Activated T-helper 1 cell treated with anti-CD3 and anti-CD28 coated beads, Interleukin-12 subunit alpha, Interleukin-12 subunit beta, Interleukin-2, Interleukin-4 antibody, amounts not matched to agents 30 ng/mL and 10 ng/mL and 1 ng/mL, durations not matched to agents 14 hours and 24 hours and 36 hours (primary cell): ENCODE measurements around the gene ZNF613. TPM values are rescaled to one million over a fixed set of nuclear protein-coding genes. Genes with fewer than 3 reads are reported as not detected.
"Not testable (repeated sequence)": the region's sequence is repeated elsewhere in the genome, so short reads cannot be mapped to it uniquely, and the experiment has no call there.

Experiments used
- DNase-seq: peaks from one replicate; pipeline ENCODE4 v3.0.0; 2021; ENCODE audit warnings: low spot score
- H3K27ac Mint-ChIP-seq: one replicate; pipeline ENCODE4 v1.8.0; 2021; ENCODE audit warnings: mild to moderate bottlenecking, mixed read lengths
- H3K27me3 Mint-ChIP-seq: one replicate; pipeline ENCODE4 v1.8.0; 2022; ENCODE audit warnings: mild to moderate bottlenecking, moderate library complexity, mixed read lengths; ENCODE audit not compliant: insufficient read depth
- H3K36me3 Mint-ChIP-seq: one replicate; pipeline ENCODE4 v1.8.0; 2021; ENCODE audit warnings: low read depth, mixed read lengths
- H3K4me1 Mint-ChIP-seq: one replicate; pipeline ENCODE4 v1.8.0; 2021; ENCODE audit warnings: low read depth, mixed read lengths
- H3K4me3 Mint-ChIP-seq: one replicate; pipeline ENCODE4 v1.8.0; 2021; ENCODE audit warnings: mild to moderate bottlenecking, moderate library complexity, mixed read lengths
- H3K9me3 Mint-ChIP-seq: one replicate; pipeline ENCODE4 v1.8.0; 2021; ENCODE audit warnings: mixed read lengths
- intact Hi-C: fragments of 100-400 bp; cut with micrococcal nuclease; formaldehyde crosslinking; loops from one replicate; pipeline ENCODE4 v1.15.1; 2024
- total RNA-seq: library from RNA; stranded (reverse); gene quantifications from 2 replicates; pipeline ENCODE4 v1.2.3, GENCODE V29; 2022

Gene ZNF613
- total RNA-seq, 1 donor from 2014 or later, result 3.1 TPM

- intact Hi-C loops, DNase-seq, H3K27me3 Mint-ChIP-seq, H3K27ac Mint-ChIP-seq, H3K4me3 Mint-ChIP-seq: not testable (repeated sequence)
- Mint-ChIP-seq H3K9me3 (peaks cover 54% of the 10 kb centered on the region), H3K36me3 (peaks cover 27% of the 10 kb centered on the region), H3K4me1 (peaks cover 21% of the 10 kb centered on the region)
Measured at GRCh38 chr19:51906108-51906507, 21.2 kb upstream of the ZNF613 start.

- H3K27ac Mint-ChIP-seq, intact Hi-C loops, H3K27me3 Mint-ChIP-seq, H3K4me3 Mint-ChIP-seq, DNase-seq: not testable (repeated sequence)
- H3K36me3 Mint-ChIP-seq, result peaks cover 18% of the 10 kb centered on the region
- peaks cover 17% of the 10 kb centered on the region for H3K4me1 Mint-ChIP-seq
- peaks cover 50% of the 10 kb centered on the region for H3K9me3 Mint-ChIP-seq
Measured at GRCh38 chr19:51907981-51908380, 19.3 kb upstream of the ZNF613 start.

GRCh38 chr19:51915324-51915867 is 11.9 kb upstream of the ZNF613 start:
- Mint-ChIP-seq H3K27ac (no peak overlapping the region), H3K9me3 (peaks cover 63% of the 10 kb centered on the region), H3K4me3 (no peak overlapping the region), H3K36me3 (no peaks in the 10 kb centered on the region), H3K27me3 (no peaks in the 10 kb centered on the region), H3K4me1 (no peaks in the 10 kb centered on the region)
- DNase-seq, result no peak
- intact Hi-C loops, result no loop called here

- Mint-ChIP-seq H3K4me3 (no peak overlapping the region), H3K9me3 (peaks cover 67% of the 10 kb centered on the region), H3K36me3 (no peaks in the 10 kb centered on the region), H3K27me3 (no peaks in the 10 kb centered on the region), H3K27ac (no peak overlapping the region), H3K4me1 (no peaks in the 10 kb centered on the region)
- DNase-seq, result no peak
- intact Hi-C loops, result no loop called here
Measured at GRCh38 chr19:51916167-51916566, 11.1 kb upstream of the ZNF613 start.

- intact Hi-C loops, result loop anchor here (10.0 kb wide), 1 partner anchor 315 kb away; no protein-coding TSS in a partner anchor
- H3K27ac Mint-ChIP-seq, result no peak overlapping the region
- no peaks in the 10 kb centered on the region for H3K36me3 Mint-ChIP-seq
Measured at GRCh38 chr19:51919606-51920005, 7.7 kb upstream of the ZNF613 start.

GRCh38 chr19:51921949-51922348 is 5.3 kb upstream of the ZNF613 start:
- H3K9me3 Mint-ChIP-seq, result peaks cover 83% of the 10 kb centered on the region
- H3K36me3 Mint-ChIP-seq, result peaks cover 9% of the 10 kb centered on the region
- intact Hi-C loops, result loop anchor here (10.0 kb wide), 1 partner anchor 313 kb away; no protein-coding TSS in a partner anchor
- no peaks in the 10 kb centered on the region for H3K27me3 Mint-ChIP-seq
- no peak overlapping the region for H3K4me3 Mint-ChIP-seq
- DNase-seq, result no peak
- H3K27ac Mint-ChIP-seq, result no peak overlapping the region
- H3K4me1 Mint-ChIP-seq, result peaks cover 7% of the 10 kb centered on the region

More at GRCh38 chr19:51919606-51920005, 7.7 kb upstream of the ZNF613 start:
- H3K9me3 Mint-ChIP-seq, result peaks cover 80% of the 10 kb centered on the region
- no peaks in the 10 kb centered on the region for H3K4me1 Mint-ChIP-seq
- no peaks in the 10 kb centered on the region for H3K27me3 Mint-ChIP-seq
- DNase-seq, result no peak
- no peak overlapping the region for H3K4me3 Mint-ChIP-seq

GRCh38 chr19:51926426-51926783 is 867 bp upstream of the ZNF613 start:
- intact Hi-C loops, result loop anchor here (2.0 to 10.0 kb wide), 2 partner anchors 122 to 308 kb away; partner anchors contain the start of gene ZNF432
- peak overlapping the region; percentile 99 for H3K4me3 Mint-ChIP-seq
- peaks cover 42% of the 10 kb centered on the region for H3K36me3 Mint-ChIP-seq
- no peaks in the 10 kb centered on the region for H3K27me3 Mint-ChIP-seq
- DNase-seq, result no peak
- H3K9me3 Mint-ChIP-seq, result peaks cover 77% of the 10 kb centered on the region
- H3K27ac Mint-ChIP-seq, result peak overlapping the region; percentile 94
- H3K4me1 Mint-ChIP-seq, result peaks cover 23% of the 10 kb centered on the region

- intact Hi-C loops, result loop anchor here (1.0 to 10.0 kb wide), 9 partner anchors 24 to 762 kb away; partner anchors contain the start of genes PPP2R1A, ZNF350, ZNF432 and ZNF614
- H3K4me1 Mint-ChIP-seq, result peaks cover 23% of the 10 kb centered on the region
- DNase-seq, result no peak
- H3K4me3 Mint-ChIP-seq, result peak overlapping the region; percentile 99
- peaks cover 48% of the 10 kb centered on the region for H3K36me3 Mint-ChIP-seq
- H3K9me3 Mint-ChIP-seq, result peaks cover 71% of the 10 kb centered on the region
- no peaks in the 10 kb centered on the region for H3K27me3 Mint-ChIP-seq
- peak overlapping the region; percentile 94 for H3K27ac Mint-ChIP-seq
Measured at GRCh38 chr19:51927859-51928258, 587 bp downstream of the ZNF613 start.

- Mint-ChIP-seq H3K9me3 (peaks cover 51% of the 10 kb centered on the region), H3K36me3 (peaks cover 72% of the 10 kb centered on the region), H3K4me1 (peaks cover 16% of the 10 kb centered on the region), H3K4me3 (no peak overlapping the region), H3K27me3 (no peaks in the 10 kb centered on the region), H3K27ac (no peak overlapping the region)
- no peak for DNase-seq
- intact Hi-C loops, result no loop called here
Measured at GRCh38 chr19:51931921-51932320, 4.6 kb downstream of the ZNF613 start.

- Mint-ChIP-seq H3K9me3 (peaks cover 74% of the 10 kb centered on the region), H3K4me3 (no peak overlapping the region), H3K27me3 (no peaks in the 10 kb centered on the region), H3K4me1 (no peaks in the 10 kb centered on the region), H3K27ac (no peak overlapping the region), H3K36me3 (peaks cover 89% of the 10 kb centered on the region)
- DNase-seq, result no peak
- intact Hi-C loops, result no loop called here
Measured at GRCh38 chr19:51938936-51939335, 11.7 kb downstream of the ZNF613 start.

- H3K9me3 Mint-ChIP-seq, result peaks cover 94% of the 10 kb centered on the region
- H3K4me3 Mint-ChIP-seq, result no peak overlapping the region
- peaks cover 53% of the 10 kb centered on the region for H3K36me3 Mint-ChIP-seq
- H3K27ac Mint-ChIP-seq, result no peak overlapping the region
- DNase-seq, result no peak
- intact Hi-C loops, result no loop called here
- no peaks in the 10 kb centered on the region for H3K4me1 Mint-ChIP-seq
- H3K27me3 Mint-ChIP-seq, result no peaks in the 10 kb centered on the region
Measured at GRCh38 chr19:51944798-51945552, 17.7 kb downstream of the ZNF613 start.

GRCh38 chr19:51946602-51947001 is 19.3 kb downstream of the ZNF613 start:
- Mint-ChIP-seq H3K27me3 (no peaks in the 10 kb centered on the region), H3K4me3 (no peak overlapping the region), H3K36me3 (peaks cover 38% of the 10 kb centered on the region), H3K27ac (no peak overlapping the region), H3K4me1 (no peaks in the 10 kb centered on the region), H3K9me3 (peaks cover 97% of the 10 kb centered on the region)
- no peak for DNase-seq
- intact Hi-C loops, result no loop called here

GRCh38 chr19:51948975-51949374 is 21.7 kb downstream of the ZNF613 start:
- intact Hi-C loops, result no loop called here
- peaks cover 15% of the 10 kb centered on the region for H3K36me3 Mint-ChIP-seq
- DNase-seq, result no peak
- H3K4me3 Mint-ChIP-seq, result no peak overlapping the region
- no peaks in the 10 kb centered on the region for H3K4me1 Mint-ChIP-seq
- H3K27ac Mint-ChIP-seq, result no peak overlapping the region
- peaks cover 82% of the 10 kb centered on the region for H3K9me3 Mint-ChIP-seq
- no peaks in the 10 kb centered on the region for H3K27me3 Mint-ChIP-seq
